Transverse colon (tissue), 4 donors: ENCODE results near the gene PARP16. TPM values are rescaled to one million over a fixed set of nuclear protein-coding genes. Genes with fewer than 3 reads are reported as not detected.
"Not testable (repeated sequence)": the region's sequence is repeated elsewhere in the genome, so short reads cannot be mapped to it uniquely, and the experiment has no call there.

Source experiments
- DNase-seq: peaks from one replicate; pipeline ENCODE4 v3.0.0-alpha.2; 2019
- H3K27ac ChIP-seq, 4 donors: fragments of 200-600 bp; sonication (generic); 2 replicates each; pipeline ENCODE4 v1.5.1; 2016 to 2018; ENCODE audit warnings: inconsistent platforms in 4 of 4
- H3K27me3 ChIP-seq: fragments of 200-600 bp; sonication (generic); 2 replicates; pipeline ENCODE4 v1.5.1; 2017; ENCODE audit warnings: inconsistent platforms
- H3K36me3 ChIP-seq, 4 donors: fragments of 200-600 bp; sonication (generic); 2 replicates each; pipeline ENCODE4 v1.5.1; 2017 to 2019; ENCODE audit warnings: inconsistent platforms in 4 of 4
- H3K4me1 ChIP-seq, 4 donors: fragments of 200-600 bp; sonication (generic); 2 replicates each; pipeline ENCODE4 v1.5.1; 2017 to 2020; ENCODE audit warnings: inconsistent platforms in 4 of 4
- H3K4me3 ChIP-seq, 4 donors: fragments of 200-600 bp; sonication (generic); 1 replicate in 1 of 4; 2 replicates in 3 of 4; pipeline versions ENCODE4 v1.5.1 to v1.6.1; 2017 to 2019; ENCODE audit warnings: inconsistent platforms in 4 of 4
- H3K9me3 ChIP-seq, 2 donors: fragments of 200-600 bp; sonication (generic); 2 replicates each; pipeline ENCODE4 v1.5.1; 2017 to 2019; ENCODE audit warnings: inconsistent platforms in 2 of 2
- EP300 ChIP-seq: sonication (generic); formaldehyde crosslinking; IDR thresholded peaks from one replicate; pipeline ENCODE4 v1.6.1; 2017; ENCODE audit warnings: antibody characterized with exemption, low read depth
- POLR2A ChIP-seq: fragments of 450-650 bp; IDR thresholded peaks from one replicate; pipeline ENCODE4 v1.6.1; 2016; ENCODE audit warnings: antibody characterized with exemption, mild to moderate bottlenecking, moderate library complexity
- POLR2AphosphoS5 ChIP-seq, 3 donors: sonication (generic); formaldehyde crosslinking; IDR thresholded peaks; one replicate each; pipeline ENCODE4 v1.6.1; 2016; ENCODE audit warnings: antibody characterized with exemption in 3 of 3
- WGBS, 2 donors: methylation state at CpG; one replicate each; pipeline ENCODE4 v1.1.5; 2018; ENCODE audit warnings: low coverage in 1 of 2; 5-methylcytosine and 5-hydroxymethylcytosine counted together
- in situ Hi-C, 4 donors: fragments of 200-750 bp; cut with MboI; loops; one replicate each; pipeline versions ENCODE4 v1.15.0 to v1.15.1; 2017; ENCODE audit warnings: low sequenced_read_pairs in 3 of 4, low pct_ligation_motif_present in 1 of 4, low pct_unique_long_range_greater_than_20kb in 1 of 4
- intact Hi-C: fragments of 100-400 bp; cut with DNase I; formaldehyde crosslinking; loops from one replicate; pipeline ENCODE4 v1.15.1; 2023; ENCODE audit warnings: low total_unique reads
- total RNA-seq, 4 donors: library from RNA; depleted of rRNA; stranded (reverse); fragments of >200 nt; gene quantifications; one replicate each; pipeline ENCODE4 v1.1.0, GENCODE V29; 2016
- TF ChIP-seq, protein P1 (sequence below), 5 experiments: fragments of 200-600 bp in 3 of 5; fragments of 450-650 bp in 2 of 5; sonication (generic) in 3 of 5; IDR thresholded peaks; 1 replicate in 2 of 5; 2 replicates in 3 of 5; pipeline ENCODE4 v1.5.1; 2016 to 2017; ENCODE audit warnings: antibody characterized with exemption in 5 of 5, inconsistent platforms in 3 of 5, mild to moderate bottlenecking in 2 of 5, moderate library complexity in 1 of 5

PARP16 gene
- total RNA-seq, 4 donors from 2014 or later: 4.6 to 11.5 (median 7.5) TPM

DNA sequence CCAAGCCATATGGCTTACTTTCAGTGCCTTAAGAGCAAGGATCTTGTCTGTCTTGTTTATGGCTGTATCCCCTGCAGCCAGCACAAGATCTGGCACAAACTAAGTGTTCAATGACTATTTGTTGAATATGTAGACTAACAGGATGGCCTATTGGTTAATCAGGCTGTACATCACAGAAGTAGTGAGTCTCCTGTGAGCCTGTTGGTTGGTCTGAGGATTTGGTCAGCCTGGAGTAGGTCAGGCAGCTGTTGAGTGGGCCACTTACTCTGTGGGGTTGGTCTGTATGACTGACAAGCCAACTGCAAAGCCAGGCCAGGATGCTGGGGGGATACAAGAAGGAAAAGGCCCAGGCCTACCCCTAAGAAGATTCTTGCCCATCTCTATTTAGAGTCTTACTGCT lies 42.0 kb downstream of the PARP16 start:
- Histone ChIP-seq H3K36me3 (no peaks in the 10 kb centered on the region), H3K27me3 (no peaks in the 10 kb centered on the region), H3K9me3 (no peaks in the 10 kb centered on the region), H3K4me3 (no peak overlapping the region), H3K4me1 (peaks cover 0 to 5% (median 2%) of the 10 kb centered on the region in 4 donors), H3K27ac (peak overlapping the region; percentile 42 to 69 (median 56))
- no peak for DNase-seq
- intact Hi-C loops: no loop called here
- in situ Hi-C loops: no loop called here
- TF ChIP-seq, protein P1, sequence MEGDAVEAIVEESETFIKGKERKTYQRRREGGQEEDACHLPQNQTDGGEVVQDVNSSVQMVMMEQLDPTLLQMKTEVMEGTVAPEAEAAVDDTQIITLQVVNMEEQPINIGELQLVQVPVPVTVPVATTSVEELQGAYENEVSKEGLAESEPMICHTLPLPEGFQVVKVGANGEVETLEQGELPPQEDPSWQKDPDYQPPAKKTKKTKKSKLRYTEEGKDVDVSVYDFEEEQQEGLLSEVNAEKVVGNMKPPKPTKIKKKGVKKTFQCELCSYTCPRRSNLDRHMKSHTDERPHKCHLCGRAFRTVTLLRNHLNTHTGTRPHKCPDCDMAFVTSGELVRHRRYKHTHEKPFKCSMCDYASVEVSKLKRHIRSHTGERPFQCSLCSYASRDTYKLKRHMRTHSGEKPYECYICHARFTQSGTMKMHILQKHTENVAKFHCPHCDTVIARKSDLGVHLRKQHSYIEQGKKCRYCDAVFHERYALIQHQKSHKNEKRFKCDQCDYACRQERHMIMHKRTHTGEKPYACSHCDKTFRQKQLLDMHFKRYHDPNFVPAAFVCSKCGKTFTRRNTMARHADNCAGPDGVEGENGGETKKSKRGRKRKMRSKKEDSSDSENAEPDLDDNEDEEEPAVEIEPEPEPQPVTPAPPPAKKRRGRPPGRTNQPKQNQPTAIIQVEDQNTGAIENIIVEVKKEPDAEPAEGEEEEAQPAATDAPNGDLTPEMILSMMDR (IDR thresholded peaks at IDR 0.05): no peak
- TF ChIP-seq EP300 (no peak), POLR2A (no peak), POLR2AphosphoS5 (IDR thresholded peaks at IDR 0.05) (no peak)

DNA sequence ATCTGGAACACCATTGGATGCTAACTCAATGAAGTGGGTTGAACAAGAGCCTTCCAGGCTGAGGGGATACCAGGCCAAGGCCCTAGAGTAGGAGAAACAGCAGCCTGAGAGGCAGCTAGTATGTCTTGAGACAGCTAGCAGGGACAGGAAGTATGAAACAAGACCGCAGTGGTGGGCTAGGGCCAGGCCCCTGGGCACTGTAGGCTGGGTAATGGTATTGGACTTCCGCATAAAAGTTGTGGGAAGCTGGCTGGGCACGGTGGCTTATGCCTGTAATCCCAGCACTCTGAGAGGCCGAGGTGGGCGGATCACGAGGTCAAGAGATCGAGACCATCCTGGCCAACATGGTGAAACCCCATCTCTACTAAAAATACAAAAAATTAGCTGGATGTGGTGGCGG lies 50.2 kb downstream of the PARP16 start:
- H3K36me3 ChIP-seq, H3K27ac ChIP-seq, H3K27me3 ChIP-seq, H3K4me3 ChIP-seq, intact Hi-C loops, DNase-seq, H3K4me1 ChIP-seq, H3K9me3 ChIP-seq, in situ Hi-C loops: not testable (repeated sequence)
- WGBS, 2 donors: 95 to 97% methylated on average over 6 to 8 of the region's 8 CpGs

DNA sequence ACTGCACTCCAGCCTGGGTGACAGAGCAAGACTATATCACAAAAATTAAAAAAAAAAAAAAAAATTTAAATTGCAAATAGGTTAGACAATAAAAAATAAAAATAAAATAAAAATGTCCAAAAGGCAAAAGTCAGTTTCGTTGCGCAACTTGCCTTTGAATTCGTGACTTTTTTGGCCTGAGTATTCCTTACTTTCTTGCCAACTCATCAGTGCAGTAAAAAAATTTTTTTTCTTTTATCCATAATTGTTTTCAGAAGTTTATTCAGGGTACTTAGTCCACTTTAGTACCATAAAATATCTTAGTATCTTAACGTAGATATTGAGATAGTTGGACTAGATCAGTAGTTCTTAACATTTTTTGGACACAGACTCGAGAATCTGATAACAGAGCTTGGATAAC lies 53.0 kb downstream of the PARP16 start:
- 76 to 90% methylated on average over 5 of the region's 5 CpGs for WGBS, 2 donors
- H3K27ac ChIP-seq: no peak overlapping the region
- DNase-seq: no peak
- TF ChIP-seq EP300 (no peak), POLR2AphosphoS5 (IDR thresholded peaks at IDR 0.05) (no peak)
- no peaks in the 10 kb centered on the region for H3K36me3 ChIP-seq
- H3K4me1 ChIP-seq: no peaks in the 10 kb centered on the region
- H3K4me3 ChIP-seq: no peak overlapping the region
- no peaks in the 10 kb centered on the region for H3K9me3 ChIP-seq
- in situ Hi-C loops (no loop called here), intact Hi-C loops (no loop called here)
- H3K27me3 ChIP-seq: no peaks in the 10 kb centered on the region

DNA sequence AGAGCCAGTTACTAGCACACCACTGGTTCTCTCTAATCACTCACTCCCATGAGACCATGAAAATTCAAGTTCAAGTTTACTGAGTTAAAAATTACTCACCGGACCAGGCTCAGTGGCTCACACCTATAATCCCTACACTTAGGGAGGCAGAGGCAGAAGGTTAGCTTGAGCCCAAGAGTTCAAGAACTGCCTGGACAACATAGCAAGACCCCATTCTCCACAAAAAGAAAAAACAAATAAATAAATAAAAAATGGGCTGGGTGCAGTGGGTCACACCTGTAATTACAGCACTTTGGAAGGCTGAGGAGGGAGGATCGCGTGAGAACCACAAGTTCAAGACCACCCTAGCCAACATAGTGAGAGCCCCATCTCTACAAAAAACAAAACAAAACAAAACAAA lies 54.2 kb downstream of the PARP16 start:
- intact Hi-C loops: no loop called here
- Histone ChIP-seq H3K27me3 (no peaks in the 10 kb centered on the region), H3K9me3 (no peaks in the 10 kb centered on the region), H3K4me1 (no peaks in the 10 kb centered on the region), H3K4me3 (no peak overlapping the region), H3K36me3 (no peaks in the 10 kb centered on the region), H3K27ac (no peak overlapping the region)
- in situ Hi-C loops: no loop called here
- DNase-seq: no peak
- WGBS, 2 donors: 94 to 100% methylated on average over 2 to 3 of the region's 3 CpGs
- TF ChIP-seq, protein P1 (IDR thresholded peaks at IDR 0.05): no peak
- no peak for TF ChIP-seq EP300
- TF ChIP-seq POLR2AphosphoS5 (IDR thresholded peaks at IDR 0.05): no peak
- TF ChIP-seq POLR2A: no peak

DNA sequence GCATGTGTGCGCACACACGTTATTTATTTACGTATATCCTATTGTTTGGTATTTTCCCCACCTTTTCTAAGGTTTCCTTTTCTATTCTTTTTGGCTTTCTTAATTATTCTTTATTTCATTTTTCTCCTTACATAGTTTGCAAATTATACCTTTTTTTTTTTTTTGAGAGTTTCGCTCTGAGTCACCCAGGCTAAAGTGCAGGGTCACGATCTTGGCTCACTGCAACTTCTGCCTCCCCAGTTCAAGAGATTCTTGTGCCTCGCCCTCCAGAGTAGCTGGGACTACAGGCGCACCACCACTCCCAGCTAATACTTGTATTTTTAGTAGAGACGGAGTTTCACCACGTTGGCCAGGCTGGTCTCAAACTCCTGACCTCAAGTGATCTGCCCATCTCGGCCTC lies 55.4 kb downstream of the PARP16 start:
- TF ChIP-seq POLR2AphosphoS5 (IDR thresholded peaks at IDR 0.05): no peak
- in situ Hi-C loops (no loop called here), intact Hi-C loops (no loop called here)
- H3K27me3 ChIP-seq: no peaks in the 10 kb centered on the region
- H3K36me3 ChIP-seq: no peaks in the 10 kb centered on the region
- H3K4me1 ChIP-seq: no peaks in the 10 kb centered on the region
- no peak for DNase-seq
- no peak overlapping the region for H3K27ac ChIP-seq
- no peaks in the 10 kb centered on the region for H3K9me3 ChIP-seq
- WGBS, 2 donors: 85 to 96% methylated on average over 5 to 10 of the region's 10 CpGs
- H3K4me3 ChIP-seq: no peak overlapping the region

DNA sequence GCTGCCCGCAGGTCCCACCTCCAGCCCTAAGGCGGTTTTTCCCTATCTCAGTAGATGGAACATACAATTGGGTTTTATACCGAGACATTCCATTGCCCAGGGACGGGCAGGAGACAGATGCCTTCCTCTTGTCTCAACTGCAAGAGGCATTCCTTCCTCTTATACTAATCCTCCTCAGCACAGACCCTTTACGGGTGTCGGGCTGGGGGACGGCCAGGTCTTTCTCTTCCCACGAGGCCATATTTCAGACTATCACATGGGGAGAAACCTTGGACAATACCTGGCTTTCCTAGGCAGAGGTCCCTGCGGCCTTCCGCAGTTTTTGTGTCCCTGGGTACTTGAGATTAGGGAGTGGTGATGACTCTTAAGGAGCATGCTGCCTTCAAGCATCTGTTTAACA lies 59.8 kb downstream of the PARP16 start:
- H3K4me1 ChIP-seq, H3K27ac ChIP-seq, H3K9me3 ChIP-seq, H3K27me3 ChIP-seq, intact Hi-C loops, DNase-seq, in situ Hi-C loops, H3K4me3 ChIP-seq, H3K36me3 ChIP-seq: not testable (repeated sequence)
- WGBS, 2 donors: 75% methylated on average over 8 of the region's 10 CpGs; no CpG with 5 or more reads in 1 of the 2 donors
